ENCODE results near the gene WBP2. TPM values are rescaled to one million over a fixed set of nuclear protein-coding genes. Genes with fewer than 3 reads are reported as not detected.

Gene WBP2
- total RNA-seq, 1 donor from 2014 or later = 65.5 TPM

DNA sequence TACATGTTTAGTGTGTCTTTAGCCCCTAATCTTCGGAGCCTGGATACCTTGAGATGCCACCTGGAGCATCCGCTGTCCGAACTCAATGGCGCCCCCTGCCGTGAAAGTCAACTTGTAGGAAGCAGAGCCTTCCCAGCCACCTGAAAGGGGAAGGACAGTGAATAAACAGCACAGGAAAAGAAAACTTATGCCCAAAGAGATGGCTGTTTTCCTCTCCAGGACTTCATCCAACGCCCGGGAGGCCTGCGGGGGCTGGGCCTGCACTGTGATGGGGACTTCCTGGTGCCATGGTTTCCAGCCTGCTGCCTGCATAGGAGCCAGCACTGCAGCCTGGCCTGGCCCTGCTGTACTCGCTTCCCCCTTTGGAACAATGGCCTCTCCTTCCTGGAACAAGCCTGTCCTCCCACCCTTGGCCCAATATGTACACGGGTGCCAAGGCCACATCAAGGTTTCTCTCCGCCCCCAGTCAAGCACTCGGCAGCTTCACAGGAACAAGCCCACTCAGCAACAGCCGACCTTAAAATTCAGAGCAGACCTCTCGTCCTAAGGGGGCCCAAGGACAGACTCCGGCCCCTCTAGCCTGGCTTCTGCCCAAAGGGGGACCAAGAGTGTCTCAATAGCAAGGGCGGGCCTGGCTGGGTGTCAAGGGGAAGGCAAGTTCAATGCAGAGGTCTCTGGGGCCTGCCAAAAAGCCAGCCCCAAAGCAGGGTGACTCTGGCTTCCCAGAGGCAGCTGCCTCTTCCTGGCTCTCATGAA is 6.4 kb downstream of the WBP2 start:
- no peak overlapping the region for H3K4me3 ChIP-seq (ENCODE audit: low read depth, low read length)
- no peak for DNase-seq (ENCODE audit: low read depth)
- peak; percentile 86 for TF ChIP-seq CTCF (conservative IDR thresholded peaks at IDR 0.05; ENCODE audit: low read depth, low read length)

- DNase-seq (ENCODE audit: low read depth) = no peak
- no peak for TF ChIP-seq CTCF (conservative IDR thresholded peaks at IDR 0.05; ENCODE audit: low read depth, low read length)
- no peak overlapping the region for H3K4me3 ChIP-seq (ENCODE audit: low read depth, low read length)
Observed at GRCh38 chr17:75847614-75848522, 7.3 kb downstream of the WBP2 start.

GRCh38 chr17:75846692-75847613 is 8.2 kb downstream of the WBP2 start:
- no peak overlapping the region for H3K4me3 ChIP-seq (ENCODE audit: low read depth, low read length)
- TF ChIP-seq CTCF (conservative IDR thresholded peaks at IDR 0.05; ENCODE audit: low read depth, low read length) = no peak
- no peak for DNase-seq (ENCODE audit: low read depth)

DNA sequence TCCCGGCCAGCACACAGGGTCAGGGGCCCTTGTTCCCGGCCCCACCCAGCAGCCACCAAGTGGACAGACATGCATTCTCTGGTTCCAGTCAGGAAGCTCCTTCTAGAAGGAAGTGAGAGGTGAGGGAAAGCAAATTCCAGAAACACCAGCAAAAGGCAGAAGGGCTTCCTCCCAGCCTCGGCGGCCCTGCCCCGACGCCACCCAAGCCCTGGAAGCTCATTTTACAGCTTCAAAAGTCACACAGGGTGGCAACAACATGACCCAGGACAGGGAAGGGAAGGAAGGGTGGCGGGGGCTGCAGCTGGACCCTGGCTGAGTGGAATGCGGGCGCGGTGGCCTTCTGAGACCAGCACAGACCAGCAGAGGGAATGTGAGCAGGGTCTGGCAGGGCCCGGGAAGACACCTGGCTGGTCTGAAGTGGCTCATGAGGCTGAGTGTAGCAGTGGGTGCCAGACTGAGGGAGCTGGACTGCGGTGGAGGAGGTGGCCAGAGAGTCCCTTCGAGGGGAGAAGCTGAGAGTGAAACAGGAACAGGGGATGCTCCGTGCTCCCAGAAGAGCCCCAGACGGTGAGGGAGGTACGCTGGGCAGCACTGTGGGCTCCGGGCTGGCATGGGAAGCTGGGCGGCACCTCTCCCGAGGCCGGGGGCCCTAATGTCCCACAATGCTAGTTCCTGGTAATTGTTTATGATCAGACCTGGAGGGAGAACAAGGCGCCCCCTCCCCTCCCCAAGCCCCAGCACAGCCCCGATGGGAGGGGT is 9.0 kb downstream of the WBP2 start:
- no peak for DNase-seq (ENCODE audit: low read depth)
- no peak for TF ChIP-seq CTCF (conservative IDR thresholded peaks at IDR 0.05; ENCODE audit: low read depth, low read length)
- H3K4me3 ChIP-seq (ENCODE audit: low read depth, low read length) = no peak overlapping the region

DNA sequence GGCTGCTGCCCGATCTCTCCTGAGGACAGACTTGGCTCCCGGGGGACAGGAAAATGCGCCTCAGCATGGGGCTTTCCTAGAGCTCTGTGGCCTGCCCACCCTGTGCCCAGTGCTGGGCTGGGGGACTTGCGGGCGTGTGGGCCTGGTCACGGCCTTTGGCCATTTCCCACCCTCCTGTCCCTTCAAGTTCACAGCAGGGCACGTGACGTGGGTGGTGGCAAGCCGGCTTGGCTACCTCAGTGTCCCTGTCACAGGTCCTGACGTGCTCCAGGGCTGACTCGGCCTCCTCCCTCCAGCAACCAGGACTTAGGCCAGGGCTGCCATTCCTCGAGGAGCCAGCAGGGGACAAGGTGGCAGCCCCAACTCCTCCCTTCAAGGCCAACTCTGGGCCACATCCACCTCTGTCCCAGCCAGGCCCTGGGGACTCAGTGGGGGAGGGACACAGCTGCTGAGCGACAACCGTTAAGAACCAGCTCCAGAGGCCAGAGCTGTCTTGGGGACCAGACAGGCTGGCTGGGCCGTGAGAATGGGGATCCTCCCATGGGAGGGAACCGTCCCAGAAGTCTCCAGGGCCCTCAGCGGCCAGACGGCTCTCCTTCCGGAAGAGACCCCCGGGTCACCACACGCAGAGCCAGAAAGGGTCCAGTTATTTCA is 9.9 kb downstream of the WBP2 start:
- no peak overlapping the region for H3K4me3 ChIP-seq (ENCODE audit: low read depth, low read length)
- DNase-seq (ENCODE audit: low read depth) = no peak
- TF ChIP-seq CTCF (conservative IDR thresholded peaks at IDR 0.05; ENCODE audit: low read depth, low read length) = peak; percentile 72
